HUES48 (cell line): ENCODE measurements around the gene EPC2.

Experiments
- H3K27ac ChIP-seq: one replicate; pipeline ENCODE4 v1.7.0; 2013; ENCODE audit warnings: low read depth, low read length, inconsistent platforms
- H3K27me3 ChIP-seq: 2 replicates; pipeline ENCODE4 v1.6.1; 2013; ENCODE audit warnings: mild to moderate bottlenecking, low read length; ENCODE audit not compliant: control insufficient read depth, insufficient read depth
- H3K36me3 ChIP-seq: 2 replicates; pipeline ENCODE4 v1.6.1; 2013; ENCODE audit warnings: low read length; ENCODE audit not compliant: control insufficient read depth, insufficient read depth
- H3K4me1 ChIP-seq: 2 replicates; pipeline ENCODE4 v1.6.1; 2013; ENCODE audit warnings: mild to moderate bottlenecking, low read length; ENCODE audit not compliant: control insufficient read depth, insufficient read depth
- H3K4me3 ChIP-seq: 2 replicates; pipeline ENCODE4 v1.5.1; 2013; ENCODE audit warnings: mild to moderate bottlenecking, low read depth, low read length
- H3K9ac ChIP-seq: 2 replicates; pipeline ENCODE4 v1.6.1; 2013; ENCODE audit warnings: mild to moderate bottlenecking, low read depth, low read length, moderate library complexity
- H3K9me3 ChIP-seq: 2 replicates; pipeline ENCODE4 v1.6.1; 2013; ENCODE audit warnings: low read length; ENCODE audit not compliant: control insufficient read depth, insufficient read depth

EPC2 gene

GRCh38 chr2:148814143-148814859 lies 169.8 kb downstream of the EPC2 start:
- Histone ChIP-seq H3K27me3 (no peaks in the 10 kb centered on the region), H3K36me3 (no peaks in the 10 kb centered on the region), H3K9me3 (no peaks in the 10 kb centered on the region), H3K27ac (peak overlapping the region; percentile 83), H3K4me3 (no peak overlapping the region), H3K4me1 (peaks cover 42% of the 10 kb centered on the region), H3K9ac (peak overlapping the region; percentile 16; the same call in 1 of the 2 replicates)

DNA sequence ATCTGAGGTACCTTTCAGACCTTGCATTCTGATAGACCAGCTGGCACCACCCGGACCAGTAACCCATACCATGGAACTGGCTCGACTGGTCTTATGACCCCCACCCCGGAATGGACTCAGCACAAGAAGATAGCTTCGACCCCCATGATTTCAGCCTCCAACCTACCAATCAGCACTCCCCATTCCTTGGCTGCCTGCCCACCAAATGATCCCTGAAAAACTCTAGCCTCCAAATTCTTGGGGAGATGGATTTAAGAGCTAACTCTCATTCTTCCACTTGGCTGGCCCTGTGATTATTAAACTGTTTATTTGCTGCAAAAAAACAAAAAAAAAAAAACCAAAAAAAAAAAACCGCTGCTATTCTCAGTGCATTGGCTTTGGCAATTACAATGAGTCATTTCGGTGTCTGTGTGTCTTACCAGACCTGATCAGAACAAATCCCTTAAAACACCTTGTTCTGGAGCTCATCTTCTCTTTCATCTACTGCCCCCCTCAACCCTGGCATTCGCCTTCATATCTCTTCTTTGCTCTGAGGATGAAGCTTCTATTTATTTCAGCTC lies 170.4 kb downstream of the EPC2 start:
- H3K27ac ChIP-seq = no peak overlapping the region
- no peaks in the 10 kb centered on the region for H3K9me3 ChIP-seq
- no peaks in the 10 kb centered on the region for H3K27me3 ChIP-seq
- peaks cover 43% of the 10 kb centered on the region for H3K4me1 ChIP-seq
- no peak overlapping the region for H3K9ac ChIP-seq
- no peaks in the 10 kb centered on the region for H3K36me3 ChIP-seq
- no peak overlapping the region for H3K4me3 ChIP-seq

- no peak overlapping the region for H3K9ac ChIP-seq
- no peaks in the 10 kb centered on the region for H3K9me3 ChIP-seq
- H3K36me3 ChIP-seq = no peaks in the 10 kb centered on the region
- H3K27ac ChIP-seq = no peak overlapping the region
- no peak overlapping the region for H3K4me3 ChIP-seq
- H3K27me3 ChIP-seq = no peaks in the 10 kb centered on the region
- H3K4me1 ChIP-seq = peaks cover 43% of the 10 kb centered on the region
Observed at GRCh38 chr2:148816176-148816575, 171.6 kb downstream of the EPC2 start.

DNA sequence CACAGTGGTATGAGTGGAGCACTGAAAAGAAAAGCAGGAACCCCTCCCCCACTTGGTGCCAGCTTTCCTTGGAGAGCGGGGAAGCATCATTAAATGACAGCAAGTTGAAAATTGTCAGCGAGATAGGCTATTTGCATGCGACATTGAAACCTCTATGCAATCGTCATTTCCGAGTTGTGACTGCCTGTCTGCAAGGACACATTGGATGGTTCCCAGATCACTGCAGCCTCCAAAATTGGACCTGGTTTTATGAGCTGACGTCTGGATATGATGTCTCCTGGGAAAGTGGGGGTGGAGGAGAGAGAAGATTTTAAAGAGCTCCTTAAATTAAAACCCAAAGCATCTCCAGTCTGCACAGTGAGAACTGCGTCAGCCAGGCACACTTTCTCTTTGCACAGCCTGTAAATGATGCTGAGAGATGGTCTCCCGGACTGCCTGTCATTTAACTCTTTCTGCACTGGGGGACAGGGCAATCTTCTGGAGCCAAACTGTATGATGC lies 172.7 kb downstream of the EPC2 start:
- Histone ChIP-seq H3K9ac (no peak overlapping the region), H3K27ac (no peak overlapping the region), H3K4me3 (no peak overlapping the region), H3K4me1 (peaks cover 43% of the 10 kb centered on the region), H3K36me3 (no peaks in the 10 kb centered on the region), H3K9me3 (no peaks in the 10 kb centered on the region), H3K27me3 (no peaks in the 10 kb centered on the region)

DNA sequence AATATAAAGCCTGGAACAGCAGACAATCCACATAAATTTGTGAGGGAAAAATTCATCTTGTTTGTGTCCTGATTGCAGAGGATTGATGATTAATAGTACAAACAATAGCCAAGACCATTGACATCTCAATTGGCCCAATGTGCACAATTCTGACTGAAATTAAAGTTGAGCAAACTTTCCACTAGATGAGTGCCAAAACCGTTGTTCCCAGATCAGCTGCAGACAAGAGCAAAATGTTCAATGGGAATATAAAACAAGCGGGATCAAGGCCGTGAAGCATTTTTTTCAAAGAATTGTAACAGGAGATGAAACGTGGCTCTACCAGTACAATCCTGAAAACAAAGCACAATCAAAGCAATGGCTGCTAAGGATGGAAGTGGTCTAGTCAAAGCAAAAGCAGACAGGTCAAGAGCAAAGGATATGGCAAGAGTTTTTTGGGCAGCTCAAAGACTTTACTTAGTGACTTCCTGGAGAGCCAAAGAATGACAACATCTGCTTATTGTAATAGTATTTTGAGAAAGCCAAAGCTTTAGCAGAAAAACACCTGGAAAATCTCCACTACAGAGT lies 174.6 kb downstream of the EPC2 start:
- Histone ChIP-seq H3K27ac (no peak overlapping the region), H3K9ac (no peak overlapping the region), H3K4me3 (no peak overlapping the region), H3K36me3 (no peaks in the 10 kb centered on the region), H3K4me1 (peaks cover 31% of the 10 kb centered on the region), H3K27me3 (no peaks in the 10 kb centered on the region), H3K9me3 (no peaks in the 10 kb centered on the region)

DNA sequence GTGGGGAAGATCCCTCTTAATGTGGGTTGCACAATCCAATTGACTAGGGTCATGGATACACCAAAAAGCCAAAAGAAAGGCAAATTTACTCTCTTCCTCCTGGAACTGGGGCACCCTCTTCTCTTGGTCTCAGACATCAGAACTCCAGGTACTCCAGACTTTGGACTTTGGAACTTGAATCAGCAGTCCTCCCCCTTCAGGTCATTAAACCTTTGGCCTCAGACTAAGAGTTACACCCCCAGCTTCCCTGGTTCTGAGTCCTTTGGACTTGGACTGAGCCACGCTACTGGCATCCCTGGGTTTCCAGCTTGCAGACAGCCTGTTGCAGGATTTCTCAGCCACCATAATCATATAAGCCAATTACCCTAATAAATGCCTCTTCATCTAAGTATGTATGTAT lies 179.6 kb downstream of the EPC2 start:
- no peaks in the 10 kb centered on the region for H3K9me3 ChIP-seq
- no peak overlapping the region for H3K4me3 ChIP-seq
- H3K27me3 ChIP-seq = no peaks in the 10 kb centered on the region
- no peak overlapping the region for H3K9ac ChIP-seq
- H3K27ac ChIP-seq = no peak overlapping the region
- no peaks in the 10 kb centered on the region for H3K36me3 ChIP-seq
- peaks cover 2% of the 10 kb centered on the region for H3K4me1 ChIP-seq

DNA sequence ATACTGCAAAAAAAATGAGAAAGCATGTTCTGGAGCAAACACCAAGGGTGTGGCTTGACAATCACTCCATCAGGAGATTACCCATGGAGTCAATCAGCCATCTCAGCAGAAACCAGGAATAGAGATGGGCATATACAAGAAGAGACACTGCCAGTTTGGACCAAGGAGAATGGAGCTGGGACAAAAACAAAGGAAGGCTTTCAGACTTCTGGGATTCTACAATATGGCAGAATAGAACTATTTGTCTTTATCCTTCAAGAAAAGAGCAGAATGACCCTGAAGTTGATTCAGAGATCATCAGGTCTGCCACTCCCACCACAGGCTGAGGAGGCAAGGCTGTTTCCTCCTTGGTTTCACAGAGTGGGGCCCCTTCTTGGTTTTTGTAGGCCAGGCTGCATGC lies 182.2 kb downstream of the EPC2 start:
- Histone ChIP-seq H3K27ac (no peak overlapping the region), H3K27me3 (no peaks in the 10 kb centered on the region), H3K36me3 (no peaks in the 10 kb centered on the region), H3K9me3 (no peaks in the 10 kb centered on the region), H3K4me1 (0 out of 2 replicates have a peak, but pooled peaks cover 3% of the 10 kb centered on the region), H3K9ac (no peak overlapping the region), H3K4me3 (no peak overlapping the region)

GRCh38 chr2:148828941-148829340 lies 184.4 kb downstream of the EPC2 start:
- Histone ChIP-seq H3K9me3 (no peaks in the 10 kb centered on the region), H3K36me3 (no peaks in the 10 kb centered on the region), H3K27me3 (no peaks in the 10 kb centered on the region), H3K27ac (no peak overlapping the region), H3K4me1 (0 out of 2 replicates have a peak, but pooled peaks cover 3% of the 10 kb centered on the region), H3K9ac (no peak overlapping the region), H3K4me3 (no peak overlapping the region)

GRCh38 chr2:148829618-148830017 lies 185.1 kb downstream of the EPC2 start:
- Histone ChIP-seq H3K4me1 (0 out of 2 replicates have a peak, but pooled peaks cover 3% of the 10 kb centered on the region), H3K27ac (no peak overlapping the region), H3K9me3 (no peaks in the 10 kb centered on the region), H3K9ac (no peak overlapping the region), H3K36me3 (no peaks in the 10 kb centered on the region), H3K27me3 (no peaks in the 10 kb centered on the region), H3K4me3 (no peak overlapping the region)

- H3K27ac ChIP-seq = no peak overlapping the region
- 0 out of 2 replicates have a peak, but pooled peaks cover 3% of the 10 kb centered on the region for H3K4me1 ChIP-seq
- H3K36me3 ChIP-seq = no peaks in the 10 kb centered on the region
- H3K9ac ChIP-seq = no peak overlapping the region
- no peak overlapping the region for H3K4me3 ChIP-seq
- no peaks in the 10 kb centered on the region for H3K27me3 ChIP-seq
- H3K9me3 ChIP-seq = no peaks in the 10 kb centered on the region
Observed at GRCh38 chr2:148832637-148833036, 188.1 kb downstream of the EPC2 start.
